ENCODE measurements around the gene MCTP2.
"Not testable (repeated sequence)": the region's sequence is repeated elsewhere in the genome, so short reads cannot be mapped to it uniquely, and the experiment has no call there.

The MCTP2 gene

DNA sequence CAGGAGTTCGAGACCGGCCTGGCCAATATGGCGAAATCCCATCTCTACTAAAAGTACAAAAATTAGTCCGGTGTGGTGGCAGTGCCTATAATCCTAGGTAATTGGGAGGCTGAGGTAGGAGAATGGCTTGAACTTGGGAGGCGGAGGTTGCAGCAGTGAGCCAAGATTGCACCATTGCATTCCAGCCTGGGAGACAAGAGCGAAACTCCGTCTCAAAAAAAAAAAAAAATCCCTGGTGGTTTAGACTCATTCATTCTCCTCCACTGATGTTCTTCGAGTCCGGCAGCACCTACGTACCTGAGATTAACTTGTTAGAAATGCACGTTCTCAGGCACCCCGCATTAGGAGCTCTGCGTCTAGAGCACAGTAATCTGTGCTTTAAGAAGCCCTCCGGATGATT lies 3.7 kb downstream of the MCTP2 start:
- no peak for DNase-seq (ENCODE audit: low read depth, low spot score)
- no peak overlapping the region for H3K27ac ChIP-seq

DNA sequence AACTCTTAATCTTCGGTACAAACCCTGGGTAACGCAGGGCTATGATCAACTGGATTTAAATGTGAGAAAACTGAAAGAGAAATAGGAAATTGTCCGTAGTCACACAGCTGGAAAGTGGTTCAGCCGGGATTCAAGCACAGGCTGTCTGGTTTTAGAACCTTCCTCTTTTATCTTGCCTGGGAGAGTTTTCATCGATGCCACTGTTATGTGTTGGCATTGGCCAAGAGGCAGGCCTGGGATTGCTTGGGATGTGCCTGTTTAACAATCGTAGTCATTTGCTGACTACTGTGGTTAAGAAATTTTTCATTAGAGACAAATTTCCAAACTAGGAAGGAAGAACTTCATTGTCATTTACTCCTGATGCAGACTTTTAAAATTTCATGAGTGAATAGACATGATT lies 4.3 kb downstream of the MCTP2 start:
- DNase-seq (ENCODE audit: low read depth, low spot score), result no peak
- H3K27ac ChIP-seq, result peak overlapping the region; percentile 22

DNA sequence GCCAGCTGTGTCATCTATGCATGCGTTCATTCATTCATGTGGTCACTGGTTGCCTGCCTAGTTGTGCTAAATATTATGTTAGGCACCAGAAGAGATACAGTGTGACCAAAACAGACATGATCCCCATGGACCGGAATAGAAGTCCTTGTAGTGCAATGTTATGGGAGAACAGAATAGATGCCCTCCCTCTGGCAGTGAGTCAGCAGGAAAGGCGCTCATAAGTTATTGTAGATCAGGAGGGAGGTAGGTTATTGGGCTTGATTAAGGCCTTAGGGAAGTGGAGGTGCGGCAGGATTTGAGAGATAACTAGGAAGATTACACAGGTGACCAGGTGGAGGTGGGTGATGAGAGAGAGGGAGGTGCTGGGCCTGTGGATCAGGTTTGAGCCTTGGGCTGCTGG lies 5.2 kb downstream of the MCTP2 start:
- peak overlapping the region; percentile 68 for H3K27ac ChIP-seq
- no peak for DNase-seq (ENCODE audit: low read depth, low spot score)

DNA sequence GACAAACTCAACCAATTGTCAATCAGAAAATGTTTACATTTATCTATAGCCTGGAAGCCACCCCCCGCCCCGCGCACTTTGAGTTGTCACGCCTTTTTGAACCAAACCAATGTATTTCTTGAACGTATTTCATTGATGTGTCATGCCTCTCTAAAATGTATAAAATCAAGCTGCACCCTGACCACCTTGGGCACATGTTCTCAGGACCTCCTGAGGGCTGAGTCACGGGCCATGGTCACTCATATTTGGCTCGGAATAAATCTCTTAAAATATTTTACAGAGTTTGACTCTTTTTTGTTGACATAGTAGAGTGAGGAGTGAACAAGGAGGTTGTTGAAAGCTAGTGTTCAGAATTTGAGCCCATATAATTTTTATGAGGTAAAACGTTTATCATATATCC lies 6.5 kb downstream of the MCTP2 start:
- peak overlapping the region; percentile 68 for H3K27ac ChIP-seq
- DNase-seq (ENCODE audit: low read depth, low spot score), result no peak

DNA sequence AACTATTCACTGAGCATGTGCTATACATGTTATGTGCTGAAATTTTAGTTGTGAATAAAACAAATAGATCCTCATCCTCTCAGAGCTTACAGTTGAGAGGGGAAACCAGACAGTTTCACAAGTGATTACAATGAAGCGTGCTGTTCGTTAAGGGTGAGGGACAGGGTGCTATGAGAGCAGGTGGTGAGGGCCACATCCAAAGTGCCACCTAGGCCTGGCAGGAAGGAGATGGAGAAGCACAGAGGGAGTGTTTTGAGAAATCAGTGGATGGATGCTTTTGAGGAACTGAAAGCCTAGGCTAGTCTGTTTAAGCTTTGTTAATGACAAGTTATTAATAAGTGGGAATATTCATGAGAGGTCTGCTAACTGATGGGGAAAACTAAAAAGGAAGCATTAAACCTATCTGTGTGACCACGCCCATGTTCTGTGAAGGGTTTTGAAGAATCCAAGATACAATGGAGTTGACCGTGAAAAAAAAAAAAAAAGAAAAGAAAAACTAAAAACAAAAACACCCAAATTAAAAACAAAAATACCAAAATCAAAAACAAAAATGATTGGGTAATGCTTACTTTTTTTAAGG lies 7.3 kb downstream of the MCTP2 start:
- H3K27ac ChIP-seq, result peak overlapping the region; percentile 68
- DNase-seq (ENCODE audit: low read depth, low spot score), result no peak

DNA sequence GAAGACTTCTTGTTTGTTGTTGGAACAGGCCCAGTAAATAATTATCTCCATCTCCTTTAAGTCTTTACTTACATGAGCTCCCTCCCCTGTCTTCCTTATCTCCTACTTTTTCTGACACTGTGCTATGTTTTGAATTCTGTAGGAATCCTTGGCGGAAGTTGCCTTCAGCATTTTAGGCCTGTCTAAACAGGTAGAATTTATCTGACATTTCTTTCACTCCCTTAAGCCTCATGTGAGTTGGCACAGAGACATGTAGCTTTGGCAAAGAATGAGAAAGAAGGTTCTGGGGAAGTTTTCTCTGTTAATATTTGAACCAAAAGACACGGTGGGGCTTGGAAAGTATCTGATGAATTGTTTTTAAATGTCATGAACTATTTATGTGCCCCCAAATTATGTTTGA lies 8.1 kb downstream of the MCTP2 start:
- no peak for DNase-seq (ENCODE audit: low read depth, low spot score)
- H3K27ac ChIP-seq, result peak overlapping the region; percentile 68

DNA sequence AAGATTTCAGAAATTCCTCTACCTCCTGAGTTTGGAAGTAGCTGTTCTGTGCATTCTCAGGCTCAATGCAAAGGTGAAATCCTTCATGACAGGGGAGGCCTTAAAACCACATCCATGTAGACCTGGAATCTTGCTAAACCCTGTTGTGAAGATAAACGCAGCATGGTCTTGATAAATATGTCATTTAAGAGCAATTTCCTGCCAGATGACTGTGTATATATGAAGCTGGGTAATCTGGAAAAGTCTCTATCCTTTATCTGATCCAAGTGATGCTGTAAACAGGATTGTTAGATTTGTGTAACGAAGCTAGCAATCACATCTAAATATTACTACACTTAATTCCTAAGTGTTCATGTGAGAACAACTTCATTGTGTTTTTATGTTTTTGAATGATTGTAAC lies 9.1 kb downstream of the MCTP2 start:
- peak overlapping the region; percentile 68 for H3K27ac ChIP-seq
- DNase-seq (ENCODE audit: low read depth, low spot score), result no peak

DNA sequence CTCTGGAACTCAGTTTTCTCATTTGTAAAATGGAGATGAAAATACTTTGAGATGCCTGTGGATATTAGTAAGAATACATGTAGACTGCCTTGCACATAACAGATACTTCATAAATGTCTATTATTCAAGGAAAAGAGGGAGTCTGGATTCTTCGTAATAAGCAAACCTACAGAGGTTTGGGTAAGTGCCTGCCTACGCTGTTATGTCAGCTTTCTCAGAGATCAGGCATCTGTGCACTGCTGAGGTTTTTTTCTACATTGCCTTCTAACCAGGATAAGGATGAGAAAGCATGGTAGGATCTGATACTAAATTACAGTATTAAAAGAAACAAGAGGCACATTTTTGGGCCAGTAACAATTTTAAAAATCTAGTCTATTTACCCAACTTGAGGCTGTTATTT lies 10.9 kb downstream of the MCTP2 start:
- no peak overlapping the region for H3K27ac ChIP-seq
- DNase-seq (ENCODE audit: low read depth, low spot score), result no peak

DNA sequence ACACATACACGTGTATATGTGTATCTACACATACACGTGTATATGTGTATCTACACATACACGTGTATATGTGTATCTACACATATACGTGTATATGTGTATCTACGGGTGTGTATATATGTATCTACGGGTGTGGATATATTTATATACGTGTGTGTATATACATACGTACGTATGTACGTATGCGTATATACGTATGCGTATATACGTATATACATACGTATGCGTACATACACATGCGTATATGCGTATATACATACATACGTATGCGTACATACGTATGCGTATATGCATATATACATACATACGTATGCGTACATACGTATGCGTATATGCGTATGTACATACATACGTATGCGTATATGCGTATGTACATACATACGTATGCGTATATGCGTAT lies 11.6 kb downstream of the MCTP2 start:
- not testable (repeated sequence) for DNase-seq (ENCODE audit: low read depth, low spot score); H3K27ac ChIP-seq

DNA sequence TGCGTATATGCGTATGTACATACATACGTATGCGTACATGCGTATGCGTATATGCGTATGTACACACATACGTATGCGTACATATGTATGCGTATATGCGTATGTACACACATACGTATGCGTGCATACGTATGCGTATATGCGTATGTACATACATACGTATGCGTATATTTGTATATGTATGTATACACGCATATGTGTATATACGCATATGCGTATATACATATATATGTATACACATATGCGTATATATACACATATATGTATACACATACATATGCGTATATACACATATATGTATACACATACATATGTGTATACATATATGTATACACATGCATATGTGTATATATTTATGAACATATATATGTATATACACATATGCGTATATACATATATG lies 12.1 kb downstream of the MCTP2 start:
- no peak for DNase-seq (ENCODE audit: low read depth, low spot score)
- no peak overlapping the region for H3K27ac ChIP-seq

DNA sequence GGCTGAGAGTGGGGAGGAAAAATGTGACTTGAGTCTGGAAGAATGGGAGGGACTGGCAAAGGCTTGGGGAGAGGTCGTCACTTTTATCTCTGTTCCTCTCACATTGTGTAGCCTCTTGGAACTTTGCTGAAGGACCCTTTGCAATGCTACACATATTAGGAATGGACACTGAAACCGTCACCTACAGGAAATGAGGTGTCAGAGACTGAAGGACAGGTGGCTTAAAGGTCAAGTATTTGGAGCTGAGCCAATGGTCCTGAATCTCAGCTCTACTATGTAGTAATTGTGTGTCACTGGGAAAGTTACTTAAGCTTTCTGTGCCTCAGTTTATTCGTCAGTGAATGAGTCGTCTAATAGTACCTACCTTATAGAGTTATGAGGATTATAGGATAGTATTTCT lies 14.7 kb downstream of the MCTP2 start:
- DNase-seq (ENCODE audit: low read depth, low spot score), result no peak
- no peak overlapping the region for H3K27ac ChIP-seq

DNA sequence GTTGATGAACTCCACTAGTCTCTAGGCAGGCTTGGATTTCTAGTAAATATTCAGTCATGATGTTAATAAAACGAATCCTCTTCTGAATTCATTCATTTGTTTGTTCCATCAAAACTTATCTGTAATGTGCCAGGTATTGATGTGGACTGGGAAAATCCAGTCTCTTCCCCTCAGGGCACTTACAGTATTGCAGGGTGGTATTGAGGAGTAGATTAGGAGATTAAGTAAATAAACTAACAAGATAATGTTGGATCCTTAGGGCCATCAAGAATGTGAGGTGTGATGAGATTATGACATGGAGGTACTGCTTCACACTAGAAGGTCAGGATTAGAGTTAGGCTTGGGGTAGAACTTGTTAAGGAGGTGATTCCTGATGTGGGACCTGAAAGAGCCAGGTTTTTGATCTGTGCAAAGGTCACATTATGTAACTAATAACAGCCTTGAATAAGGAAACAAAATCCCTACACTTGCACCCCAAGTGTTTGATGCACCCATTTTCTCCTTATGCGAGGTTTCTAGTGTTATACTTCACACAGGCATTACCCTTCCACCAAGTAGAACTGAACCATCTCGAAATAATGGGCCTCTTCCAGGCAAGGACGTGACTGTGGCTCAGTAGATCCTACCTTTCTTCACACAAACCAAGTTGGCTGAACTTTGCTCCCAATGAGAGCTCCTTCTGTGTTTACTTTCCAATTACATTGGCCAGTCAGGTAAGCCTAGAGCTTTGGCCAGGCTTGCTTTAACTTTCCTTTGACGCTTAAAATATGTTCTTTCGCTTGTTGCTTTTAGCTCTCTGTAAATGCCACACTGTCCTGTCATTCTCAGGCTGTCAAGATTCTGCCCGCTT lies 16.7 kb downstream of the MCTP2 start:
- H3K27ac ChIP-seq, result no peak overlapping the region
- DNase-seq (ENCODE audit: low read depth, low spot score), result no peak

DNA sequence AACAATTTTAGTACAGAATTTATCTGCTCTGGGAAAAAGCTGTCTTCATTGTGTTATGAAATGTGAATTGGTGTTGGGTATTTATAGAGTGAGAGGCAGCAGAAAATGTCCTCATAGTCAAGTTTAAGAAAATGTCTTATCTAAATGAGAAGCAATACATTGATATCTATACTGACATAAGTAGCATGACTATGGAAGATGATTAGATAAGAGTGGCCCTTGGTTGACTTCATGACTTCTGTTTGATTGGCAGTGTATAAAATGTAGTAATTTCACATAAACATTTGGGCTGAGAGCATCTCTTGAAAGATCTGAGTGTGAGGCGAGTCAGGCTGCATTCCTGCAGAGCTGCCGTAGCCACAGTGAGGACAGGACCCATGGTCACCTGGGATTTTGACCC lies 19.4 kb downstream of the MCTP2 start:
- no peak overlapping the region for H3K27ac ChIP-seq
- no peak for DNase-seq (ENCODE audit: low read depth, low spot score)

DNA sequence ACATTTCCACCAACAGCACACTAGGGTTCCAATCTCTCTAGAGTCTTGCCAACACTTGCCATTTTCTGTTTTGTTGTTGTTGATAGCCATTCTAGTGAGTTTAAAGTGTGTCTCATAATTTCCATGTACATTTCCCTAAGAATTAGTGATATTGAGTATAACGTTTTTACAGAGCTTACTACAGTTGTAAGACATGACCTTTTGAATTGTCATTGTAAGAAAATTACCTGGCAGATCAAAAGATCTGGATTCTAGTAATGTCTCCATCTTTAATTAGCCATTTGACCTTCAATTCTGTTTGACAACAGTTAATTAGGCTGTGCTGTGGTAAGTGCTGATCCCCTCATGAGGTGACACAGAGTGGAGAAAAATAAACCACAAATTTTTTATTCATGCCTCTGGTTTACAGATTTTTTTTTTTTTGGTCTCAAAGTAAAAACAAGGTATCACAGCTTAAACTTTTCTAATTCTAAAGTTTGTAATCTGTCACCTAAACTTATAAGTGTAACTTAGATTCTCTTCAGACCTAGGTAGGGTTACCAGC lies 20.9 kb downstream of the MCTP2 start:
- H3K27ac ChIP-seq, result no peak overlapping the region
- DNase-seq (ENCODE audit: low read depth, low spot score), result no peak

DNA sequence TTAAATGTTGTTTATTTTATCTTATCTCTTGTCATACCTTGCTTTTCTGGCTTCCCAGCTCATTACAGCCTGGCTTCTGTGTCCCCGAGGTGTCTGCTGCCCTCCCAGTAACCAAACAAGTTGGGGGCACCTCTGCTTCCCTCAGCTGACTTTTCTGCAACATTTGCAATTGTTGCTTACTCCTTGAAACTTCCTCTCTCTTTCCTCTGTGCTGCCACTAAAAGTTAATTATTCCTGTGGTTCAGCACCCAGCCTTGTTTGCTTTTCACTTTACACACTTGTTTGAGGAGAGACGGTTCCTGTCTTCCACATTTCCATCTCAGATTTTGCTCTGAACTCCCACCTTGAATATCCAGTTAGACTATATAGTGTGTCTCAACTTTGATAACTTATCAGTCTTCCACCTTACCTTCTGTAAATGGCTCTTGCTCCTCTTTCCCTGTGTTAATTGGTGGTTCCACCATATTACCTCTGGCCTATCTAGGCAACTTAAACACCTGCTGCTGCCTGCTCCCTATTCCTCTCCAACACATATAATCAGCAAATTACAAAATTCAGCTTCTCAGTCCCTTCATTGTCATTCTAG lies 21.6 kb downstream of the MCTP2 start:
- DNase-seq (ENCODE audit: low read depth, low spot score), result no peak
- H3K27ac ChIP-seq, result no peak overlapping the region

DNA sequence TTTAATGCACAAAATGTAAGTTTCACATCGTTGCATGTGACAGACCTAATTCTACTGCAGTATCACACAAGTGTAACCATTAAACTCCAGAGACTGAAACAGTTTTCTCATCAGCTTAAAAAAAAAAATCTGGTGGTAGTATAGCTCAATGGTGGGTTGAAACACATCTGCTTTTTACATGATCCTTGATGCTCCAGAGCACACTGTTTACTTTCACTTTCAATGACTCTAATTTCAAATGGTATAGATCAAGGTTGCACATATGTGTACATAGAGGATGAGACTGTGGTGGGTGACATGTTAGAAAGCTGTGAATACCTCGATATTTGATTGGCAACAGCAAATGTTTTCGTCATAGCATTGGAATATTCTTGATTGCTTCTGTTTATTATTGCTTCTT lies 22.4 kb downstream of the MCTP2 start:
- DNase-seq (ENCODE audit: low read depth, low spot score), result no peak
- H3K27ac ChIP-seq, result no peak overlapping the region

DNA sequence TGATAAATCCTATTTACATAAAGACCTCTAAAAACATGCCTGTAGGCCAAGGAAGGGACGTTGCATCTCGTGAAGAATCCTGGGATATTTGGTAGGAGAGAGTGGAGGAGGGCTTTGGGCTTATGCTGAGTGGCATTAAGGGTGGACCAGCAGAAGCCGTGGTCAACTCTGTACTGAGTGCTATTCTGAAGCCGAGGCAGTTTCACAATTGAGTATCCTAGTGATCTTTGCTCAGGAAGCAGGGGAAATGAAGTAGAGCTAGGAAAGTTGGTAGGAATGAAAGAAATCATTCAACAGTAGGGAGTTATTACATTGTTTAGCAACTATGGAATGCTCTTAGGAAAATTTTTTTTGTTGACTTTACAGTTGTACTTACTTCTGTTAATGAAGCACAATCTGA lies 24.2 kb downstream of the MCTP2 start:
- no peak overlapping the region for H3K27ac ChIP-seq

DNA sequence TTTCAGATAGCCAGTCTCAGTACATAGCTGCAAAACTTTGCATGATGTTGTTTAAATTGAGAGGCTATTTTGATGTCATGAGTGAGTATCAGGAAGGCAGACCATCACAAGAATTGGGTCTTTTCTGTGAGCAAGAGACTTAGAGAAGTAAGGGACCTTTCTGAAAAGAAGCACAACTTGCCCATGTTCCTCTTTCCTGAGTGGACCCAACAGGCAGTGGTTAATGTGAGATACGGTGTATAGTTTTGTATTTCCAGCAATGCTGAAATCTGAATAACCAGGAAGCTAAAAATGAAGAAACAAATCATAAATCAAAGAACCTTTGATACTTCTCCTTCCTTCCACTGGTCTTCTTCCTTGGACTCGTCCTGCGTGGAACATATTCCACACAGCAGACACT lies 25.1 kb downstream of the MCTP2 start:
- H3K27ac ChIP-seq, result no peak overlapping the region
- DNase-seq (ENCODE audit: low read depth, low spot score), result no peak

More for the DNA sequence above, 24.2 kb downstream of the MCTP2 start:
- DNase-seq (ENCODE audit: low read depth, low spot score), result no peak

DNA sequence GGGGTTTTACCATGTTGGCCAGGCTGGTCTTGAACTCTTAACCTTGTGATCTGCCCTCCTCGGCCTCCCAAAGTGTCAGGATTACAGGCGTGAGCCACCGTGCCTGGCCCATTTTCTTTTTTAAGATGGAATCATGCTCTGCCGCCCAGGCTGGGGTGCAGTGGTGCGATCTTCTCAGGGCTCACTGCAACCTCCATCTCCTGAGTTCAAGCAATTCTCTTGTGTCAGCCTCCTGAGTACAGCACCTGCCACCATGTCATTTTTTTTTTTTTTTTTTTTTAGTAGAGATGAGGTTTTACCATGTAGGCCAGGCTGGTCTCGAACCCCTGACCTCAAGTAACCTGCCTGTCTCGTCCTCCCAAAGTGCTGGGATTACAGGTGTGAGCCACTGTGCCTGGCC lies 26.4 kb downstream of the MCTP2 start:
- H3K27ac ChIP-seq; DNase-seq (ENCODE audit: low read depth, low spot score): not testable (repeated sequence)

DNA sequence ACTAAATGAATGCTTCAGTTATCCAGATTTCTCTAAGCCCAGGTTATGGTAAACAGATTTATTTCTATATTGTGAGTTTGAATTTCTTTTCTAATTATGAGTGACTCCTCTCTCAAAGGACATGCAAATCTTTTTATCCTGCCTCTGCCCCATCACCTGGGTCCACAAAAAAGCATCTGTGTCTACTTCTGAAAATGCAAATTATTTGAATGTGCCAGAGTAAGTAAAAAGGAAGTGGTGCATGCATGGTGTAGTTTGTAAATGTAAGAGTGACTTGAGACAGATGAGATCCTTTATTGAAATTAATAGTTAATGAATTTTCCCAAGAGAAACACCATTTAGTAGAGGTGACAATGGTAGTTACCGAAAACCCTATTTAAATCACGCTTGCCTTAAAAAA lies 26.9 kb downstream of the MCTP2 start:
- H3K27ac ChIP-seq, result no peak overlapping the region
- no peak for DNase-seq (ENCODE audit: low read depth, low spot score)

DNA sequence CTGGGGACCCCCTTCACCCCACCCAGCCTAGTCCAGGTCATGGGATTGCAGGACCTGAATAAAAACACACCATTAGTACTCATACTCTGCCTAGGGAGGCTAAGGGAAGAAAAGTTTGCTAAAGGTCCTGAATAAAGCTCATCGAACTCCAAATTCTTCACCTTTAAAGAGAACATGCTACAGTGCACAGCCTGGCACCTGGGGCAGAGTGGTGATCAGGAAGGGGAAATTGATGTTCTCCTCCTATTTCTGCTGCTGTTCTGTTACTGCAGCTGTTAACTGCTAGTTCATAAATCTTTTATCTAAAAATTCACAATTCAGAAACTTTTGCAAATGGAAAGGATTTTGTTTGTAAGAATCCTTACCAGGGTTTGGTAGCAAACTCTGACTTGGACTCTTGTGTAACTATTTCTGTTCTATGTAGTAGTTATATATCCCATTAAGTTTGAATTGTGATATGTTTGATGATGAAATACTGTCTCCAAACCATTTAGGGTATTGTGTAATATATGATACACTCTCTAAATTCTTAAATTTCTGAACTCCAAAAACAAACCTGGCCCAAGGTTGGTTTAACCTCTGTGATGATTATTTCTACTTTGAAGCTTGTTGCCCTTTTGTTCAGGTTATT lies 27.9 kb downstream of the MCTP2 start:
- no peak overlapping the region for H3K27ac ChIP-seq
- no peak for DNase-seq (ENCODE audit: low read depth, low spot score)

Measured in epithelial cell of prostate (primary cell).